ENCODE measurements around the gene CTTNBP2NL.

GRCh38 chr1:112504001-112504660 is 108.1 kb downstream of the CTTNBP2NL start:
- no peak for TF ChIP-seq EZH2phosphoT487 (IDR thresholded peaks at IDR 0.05; ENCODE audit: insufficient read depth, low read depth)
- no peak for TF ChIP-seq EZH2 (IDR thresholded peaks at IDR 0.05; ENCODE audit: insufficient read depth, poor library complexity, severe bottlenecking)

Measured in GM23248 (cell line).